Adipose tissue (tissue), 3 donors: ENCODE results near the gene UNKL. TPM values are rescaled to one million over a fixed set of nuclear protein-coding genes. Genes with fewer than 3 reads are reported as not detected.

ENCODE experiments used
- H3K27ac ChIP-seq: one replicate; pipeline ENCODE4 v1.5.1; 2013; ENCODE audit warnings: low read depth, low read length
- WGBS, 3 donors: extraction: QIAGEN DNeasy Blood & Tissue Kit; methylation state at CpG; one replicate each; pipeline ENCODE4 v1.1.7; 2013; 5-methylcytosine and 5-hydroxymethylcytosine counted together
- polyA plus RNA-seq, 3 donors: library from polyadenylated mRNA; stranded (reverse); fragments of 200-250 nt; gene quantifications; one replicate each; pipeline ENCODE4 v1.2.3, GENCODE V29; 2013
- donor health status: healthy with polysubstance abuse.
- donor health status: Bipolar disorder and iron deficiency.
- donor health status: healthy.

The UNKL gene
- polyA plus RNA-seq, 3 donors = 7.2 to 12.7 (median 11.3) TPM

GRCh38 chr16:1420111-1420539, 5.6 kb upstream of the UNKL start:
- 1 to 3% (median 1%) methylated on average over 22 of the region's 22 CpGs for WGBS, 3 donors
- H3K27ac ChIP-seq = peak overlapping the region; percentile 89

GRCh38 chr16:1416521-1416941, 2.0 kb upstream of the UNKL start:
- WGBS, 3 donors = 63 to 74% (median 71%) methylated on average over 3 of the region's 3 CpGs

GRCh38 chr16:1413684-1414531, 596 bp downstream of the UNKL start:
- WGBS, 3 donors = 2 to 3% (median 3%) methylated on average over 67 to 85 of the region's 85 CpGs
- H3K27ac ChIP-seq = no peak overlapping the region

More at GRCh38 chr16:1416521-1416941, 2.0 kb upstream of the UNKL start:
- H3K27ac ChIP-seq = no peak overlapping the region

GRCh38 chr16:1412847-1413246, 1.7 kb downstream of the UNKL start:
- WGBS, 3 donors = 89 to 100% (median 91%) methylated on average over 2 of the region's 2 CpGs
- H3K27ac ChIP-seq = no peak overlapping the region

GRCh38 chr16:1408171-1408837, 6.2 kb downstream of the UNKL start:
- H3K27ac ChIP-seq = no peak overlapping the region
- 3 to 6% (median 6%) methylated on average over 37 to 42 of the region's 42 CpGs for WGBS, 3 donors

- no peak overlapping the region for H3K27ac ChIP-seq
- WGBS, 3 donors = 19 to 34% (median 25%) methylated on average over 10 to 11 of the region's 11 CpGs
These were observed 6.8 kb downstream of the UNKL start for GRCh38 chr16:1407753-1408152.

GRCh38 chr16:1403733-1404132, 10.8 kb downstream of the UNKL start:
- 90% methylated on average over 14 of the region's 14 CpGs for WGBS, 3 donors
- no peak overlapping the region for H3K27ac ChIP-seq

GRCh38 chr16:1403036-1403435, 11.5 kb downstream of the UNKL start:
- 93 to 94% (median 93%) methylated on average over 22 of the region's 22 CpGs for WGBS, 3 donors
- no peak overlapping the region for H3K27ac ChIP-seq

GRCh38 chr16:1401758-1402154, 12.7 kb downstream of the UNKL start:
- no peak overlapping the region for H3K27ac ChIP-seq
- WGBS, 3 donors = 89 to 95% (median 93%) methylated on average over 13 of the region's 13 CpGs

- H3K27ac ChIP-seq = no peak overlapping the region
- WGBS, 3 donors = 86 to 92% (median 92%) methylated on average over 27 to 29 of the region's 29 CpGs
These were observed 13.3 kb downstream of the UNKL start for GRCh38 chr16:1401061-1401757.

GRCh38 chr16:1398826-1399581, 15.5 kb downstream of the UNKL start:
- no peak overlapping the region for H3K27ac ChIP-seq

GRCh38 chr16:1398351-1398750, 16.2 kb downstream of the UNKL start:
- 93 to 97% (median 95%) methylated on average over 9 of the region's 9 CpGs for WGBS, 3 donors
- H3K27ac ChIP-seq = no peak overlapping the region

More at GRCh38 chr16:1398826-1399581, 15.5 kb downstream of the UNKL start:
- WGBS, 3 donors = 96 to 97% (median 96%) methylated on average over 29 to 38 of the region's 38 CpGs

GRCh38 chr16:1397779-1398178, 16.7 kb downstream of the UNKL start:
- H3K27ac ChIP-seq = no peak overlapping the region
- WGBS, 3 donors = 93 to 97% (median 95%) methylated on average over 17 to 21 of the region's 21 CpGs

- no peak overlapping the region for H3K27ac ChIP-seq
- WGBS, 3 donors = 89 to 94% (median 90%) methylated on average over 22 of the region's 22 CpGs
These were observed 19.0 kb downstream of the UNKL start for GRCh38 chr16:1395444-1396031.

- 85 to 92% (median 87%) methylated on average over 19 of the region's 19 CpGs for WGBS, 3 donors
- H3K27ac ChIP-seq = no peak overlapping the region
These were observed 20.0 kb downstream of the UNKL start for GRCh38 chr16:1394367-1394951.

GRCh38 chr16:1393613-1394176, 20.8 kb downstream of the UNKL start:
- WGBS, 3 donors = 95 to 96% (median 95%) methylated on average over 21 of the region's 21 CpGs
- H3K27ac ChIP-seq = no peak overlapping the region

- WGBS, 3 donors = 92 to 93% (median 93%) methylated on average over 17 of the region's 17 CpGs
- no peak overlapping the region for H3K27ac ChIP-seq
These were observed 21.7 kb downstream of the UNKL start for GRCh38 chr16:1392826-1393225.
